HCT116 (cell line): ENCODE results near the gene OR2G3. TPM values are rescaled to one million over a fixed set of nuclear protein-coding genes. Genes with fewer than 3 reads are reported as not detected.

Experiments used
- ATAC-seq: fragments of 200-7000 bp; cut with Tn5 transposase; 2 replicates; pipeline ENCODE4 v1.9.1; 2020; ENCODE audit warnings: mild to moderate bottlenecking, moderate library complexity
- BruUV-seq: library from RNA; stranded (reverse); fragments of 400-500 nt; replicated peaks from 2 replicates; lab custom pipeline; 2021; lab: Mats Ljungman, UMichigan
- CTCF ChIA-PET: fragments of 300-600 bp; sonication (Branson Sonifier 250); formaldehyde crosslinking; loops from one replicate; lab custom pipeline; 2021; ENCODE audit warnings: antibody characterized with exemption; lab: Charles Lee
- POLR2A ChIA-PET: fragments of 300-600, 350-600 bp; sonication (Branson Sonifier 250); formaldehyde crosslinking; loops from one replicate; lab custom pipeline; 2021; ENCODE audit warnings: antibody characterized with exemption; lab: Charles Lee
- RAD21 ChIA-PET, 2 experiments: fragments of 300-600 bp; sonication (Branson Sonifier 250); formaldehyde crosslinking; loops; one replicate each; lab custom pipeline; 2023; ENCODE audit warnings: low total read pairs in 2 of 2; ENCODE audit not compliant: uncharacterized antibody in 2 of 2, unreplicated experiment in 2 of 2, low non-redundant PET in 1 of 2; lab: Charles Lee
- DNase-seq: peaks from one replicate; pipeline ENCODE4 v3.0.0-alpha.2; 2010; ENCODE audit warnings: low read depth, low spot score
- H2AFZ ChIP-seq: fragments of 200-600 bp; shearing (Covaris generic), sonication (generic); 2 replicates; pipeline ENCODE4 v1.6.1; 2017; ENCODE audit warnings: low read depth, mixed run types, mixed read lengths, antibody characterized with exemption, low read length; ENCODE audit not compliant: poor library complexity, severe bottlenecking
- H3K27ac ChIP-seq: 2 replicates; pipeline ENCODE4 v1.5.1; 2012; ENCODE audit warnings: low read depth, low read length
- H3K27me3 ChIP-seq: fragments of 200-600 bp; sonication (generic); 2 replicates; pipeline ENCODE4 v1.6.1; 2016; ENCODE audit warnings: mixed run types, low read length, mixed read lengths; ENCODE audit not compliant: insufficient read depth
- H3K36me3 ChIP-seq, 2 experiments: fragments of 200-500 bp in 1 of 2; fragments of 200-600 bp in 1 of 2; sonication (Bioruptor generic) in 1 of 2; sonication (generic) in 1 of 2; 2 replicates each; pipeline versions ENCODE4 v1.5.1 to v1.6.1; 2014 to 2016; ENCODE audit warnings: low read length in 2 of 2, inconsistent platforms in 1 of 2, mixed read lengths in 1 of 2, mixed run types in 1 of 2; ENCODE audit not compliant: insufficient read depth in 2 of 2, control insufficient read depth in 1 of 2
- H3K4me1 ChIP-seq, 2 experiments: fragments of 200-600 bp in 1 of 2; sonication (generic) in 1 of 2; 2 replicates each; pipeline versions ENCODE4 v1.5.1 to v1.6.1; 2012 to 2017; ENCODE audit warnings: low read length in 2 of 2, inconsistent platforms in 1 of 2, mild to moderate bottlenecking in 1 of 2, mixed read lengths in 1 of 2, mixed run types in 1 of 2, moderate library complexity in 1 of 2; ENCODE audit not compliant: insufficient read depth in 2 of 2, control insufficient read depth in 1 of 2
- H3K4me2 ChIP-seq: fragments of 200-600 bp; sonication (generic); 2 replicates; pipeline ENCODE4 v1.6.1; 2017; ENCODE audit warnings: mixed run types, low read length, mixed read lengths
- H3K4me3 ChIP-seq, 2 experiments: fragments of 200-600 bp in 1 of 2; sonication (generic) in 1 of 2; replicated peaks in 1 of 2; 2 replicates each; pipeline ENCODE4 v1.5.1; 2011 to 2016; ENCODE audit warnings: low read length in 2 of 2, control low read depth in 1 of 2, low read depth in 1 of 2, mild to moderate bottlenecking in 1 of 2, mixed read lengths in 1 of 2, mixed run types in 1 of 2
- H3K79me2 ChIP-seq: fragments of 200-600 bp; sonication (generic); 2 replicates; pipeline ENCODE4 v1.6.1; 2017; ENCODE audit warnings: mild to moderate bottlenecking, mixed run types, low read length, moderate library complexity, mixed read lengths; ENCODE audit not compliant: insufficient read depth
- H3K9ac ChIP-seq: fragments of 200-600 bp; sonication (generic); 2 replicates; pipeline ENCODE4 v1.6.1; 2016; ENCODE audit warnings: low read length, mixed read lengths
- H3K9me2 ChIP-seq: fragments of 200-600 bp; sonication (generic), shearing (Covaris generic); 2 replicates; pipeline ENCODE4 v1.6.1; 2017; ENCODE audit warnings: mixed run types, mild to moderate bottlenecking, moderate library complexity; ENCODE audit not compliant: insufficient read depth
- H3K9me3 ChIP-seq, 2 experiments: fragments of 200-500 bp in 1 of 2; fragments of 200-600 bp in 1 of 2; sonication (Bioruptor generic) in 1 of 2; sonication (generic) in 1 of 2; 2 replicates each; pipeline ENCODE4 v1.6.1; 2014 to 2017; ENCODE audit warnings: low read length in 2 of 2, mixed read lengths in 2 of 2, inconsistent platforms in 1 of 2, low read depth in 1 of 2, mild to moderate bottlenecking in 1 of 2, mixed run types in 1 of 2, moderate library complexity in 1 of 2; ENCODE audit not compliant: control insufficient read depth in 1 of 2, insufficient read depth in 1 of 2
- H4K20me1 ChIP-seq: fragments of 200-600 bp; sonication (generic), shearing (Covaris generic); 2 replicates; pipeline ENCODE4 v1.6.1; 2017; ENCODE audit warnings: mixed run types, mild to moderate bottlenecking, moderate library complexity; ENCODE audit not compliant: insufficient read depth
- CBX3 ChIP-seq: IDR thresholded peaks from 2 replicates; pipeline ENCODE4 v1.6.1; 2012; ENCODE audit warnings: low read depth
- CEBPB ChIP-seq: IDR thresholded peaks from 2 replicates; pipeline ENCODE4 v1.6.1; 2012; ENCODE audit warnings: low read depth
- EGR1 ChIP-seq: IDR thresholded peaks from 2 replicates; pipeline ENCODE4 v1.6.1; 2012; ENCODE audit warnings: low read depth
- ELF1 ChIP-seq: IDR thresholded peaks from 2 replicates; pipeline ENCODE4 v1.6.1; 2012; ENCODE audit warnings: low read depth, borderline replicate concordance
- EZH2 ChIP-seq: fragments of 200-600 bp; sonication (generic); IDR thresholded peaks from 2 replicates; pipeline ENCODE4 v1.6.1; 2017; ENCODE audit warnings: antibody characterized with exemption, mixed run types
- EZH2phosphoT487 ChIP-seq: fragments of 200-600 bp; IDR thresholded peaks from 2 replicates; pipeline ENCODE4 v1.6.1; 2018; ENCODE audit warnings: antibody characterized with exemption, borderline replicate concordance
- RAD21 ChIP-seq: IDR thresholded peaks from 2 replicates; pipeline ENCODE4 v1.6.1; 2012; ENCODE audit warnings: low read depth, mild to moderate bottlenecking
- SP1 ChIP-seq: IDR thresholded peaks from 2 replicates; pipeline ENCODE4 v1.6.1; 2012; ENCODE audit warnings: low read depth
- SRF ChIP-seq: IDR thresholded peaks from 2 replicates; pipeline ENCODE4 v1.6.1; 2012; ENCODE audit warnings: low read depth
- TCF7L2 ChIP-seq: IDR thresholded peaks from 2 replicates; pipeline ENCODE4 v1.7.0; 2011; ENCODE audit warnings: borderline replicate concordance, inconsistent platforms; ENCODE audit not compliant: insufficient read depth, insufficient read length; ENCODE audit errors: extremely low read depth
- ZFX ChIP-seq: fragments of 450-650 bp; IDR thresholded peaks from 2 replicates; pipeline ENCODE4 v1.6.1; 2017
- ZNF274 ChIP-seq: fragments of 200-500 bp; sonication (Bioruptor generic); IDR thresholded peaks from 2 replicates; pipeline ENCODE4 v1.6.1; 2014; ENCODE audit warnings: mild to moderate bottlenecking, low read depth, low read length, inconsistent platforms
- intact Hi-C: fragments of 100-400 bp; cut with micrococcal nuclease; formaldehyde crosslinking; loops from 2 replicates; pipeline ENCODE4 v1.10.0; 2022
- total RNA-seq: library from RNA; stranded (reverse); gene quantifications from one replicate; pipeline ENCODE4 v1.2.1, GENCODE V29; 2021; ENCODE audit not compliant: unreplicated experiment
- TF ChIP-seq, protein P1 (sequence below): IDR thresholded peaks from 2 replicates; pipeline ENCODE4 v1.6.1; 2012; ENCODE audit warnings: low read depth
- TF ChIP-seq, protein P2 (sequence below): IDR thresholded peaks from 2 replicates; pipeline ENCODE4 v1.6.1; 2012
- TF ChIP-seq, protein P3 (sequence below), 3 experiments: fragments of 200-600 bp in 1 of 3; sonication (generic) in 1 of 3; IDR thresholded peaks in 2 of 3; conservative IDR thresholded peaks in 1 of 3; 2 replicates each; pipeline ENCODE4 v1.5.1; 2012 to 2017; ENCODE audit warnings: low read depth in 2 of 3, low read length in 2 of 3, antibody characterized with exemption in 1 of 3, borderline replicate concordance in 1 of 3, control low read depth in 1 of 3, mild to moderate bottlenecking in 1 of 3, mixed read lengths in 1 of 3, mixed run types in 1 of 3, moderate library complexity in 1 of 3; ENCODE audit not compliant: insufficient read depth in 1 of 3

OR2G3 gene
- total RNA-seq, 1 experiment from 2014 or later = not detected

DNA sequence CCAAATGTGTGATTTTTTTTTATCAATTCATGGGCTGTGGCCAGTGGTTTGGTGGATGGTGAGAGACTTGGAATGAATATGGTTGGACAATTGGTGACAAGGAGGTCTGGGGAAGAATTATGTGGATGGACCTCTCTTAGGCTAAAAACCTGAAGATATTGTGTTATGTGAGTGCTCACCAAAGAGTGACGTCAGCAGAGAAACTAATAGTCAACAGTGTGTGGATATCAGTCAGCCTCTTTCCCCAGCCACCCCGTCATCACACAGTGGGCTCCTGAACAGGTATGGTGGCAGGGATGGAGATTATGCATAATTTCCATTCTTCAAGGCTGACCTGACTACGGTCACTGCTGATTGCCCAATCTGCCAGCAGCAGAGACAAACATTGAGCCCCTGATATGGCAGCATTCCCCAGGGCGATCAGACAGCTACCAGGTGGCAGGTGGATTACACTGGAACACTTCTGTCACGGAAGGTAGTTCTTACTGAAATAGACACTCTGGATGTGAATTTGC lies 26.4 kb upstream of the OR2G3 start:
- RAD21 ChIA-PET = no interaction called here
- Histone ChIP-seq H3K4me1 (no peaks in the 10 kb centered on the region), H3K9me2 (no peaks in the 10 kb centered on the region), H3K4me2 (no peak overlapping the region), H3K27me3 (no peaks in the 10 kb centered on the region), H3K9me3 (no peaks in the 10 kb centered on the region), H3K79me2 (no peaks in the 10 kb centered on the region), H3K27ac (no peak overlapping the region), H3K9ac (no peak overlapping the region), H4K20me1 (no peaks in the 10 kb centered on the region), H2AFZ (no peak overlapping the region), H3K36me3 (no peaks in the 10 kb centered on the region), H3K4me3 (no peak overlapping the region)
- ATAC-seq = no peak
- CTCF ChIA-PET = no interaction called here
- POLR2A ChIA-PET = no interaction called here
- intact Hi-C loops = loop anchor here (10.0 kb wide), 1 partner anchor 424 kb away; no protein-coding TSS in a partner anchor
- BruUV-seq = no TSS peak
- DNase-seq = no peak
- TF ChIP-seq TCF7L2 (no peak), EZH2 (no peak)

DNA sequence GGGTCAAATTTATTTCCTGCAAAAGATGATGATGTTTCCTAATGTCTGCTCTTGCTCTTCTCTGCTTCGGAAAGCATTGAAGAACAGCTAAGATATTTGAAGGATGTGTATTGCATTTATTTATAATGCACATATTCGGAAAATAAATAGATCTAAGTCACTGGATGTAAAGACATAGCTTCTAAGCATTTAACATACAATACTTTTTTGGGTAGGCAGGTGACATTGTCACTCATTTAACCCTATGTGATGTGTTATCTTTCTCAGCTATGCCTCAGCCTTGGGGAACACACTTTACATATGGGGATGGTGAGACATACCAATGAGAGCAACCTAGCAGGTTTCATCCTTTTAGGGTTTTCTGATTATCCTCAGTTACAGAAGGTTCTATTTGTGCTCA lies 17.3 kb upstream of the OR2G3 start, which contains the start of gene OR2G2:
TSS of gene OR2G2 (plus strand) at position 301 of the 400 bp plus-strand sequence. CDS start at position 301, 0 bp downstream.
- Histone ChIP-seq H3K4me3 (no peak within 1 kb of the TSS), H2AFZ (no peak within 1 kb of the TSS), H4K20me1 (no peaks in the 10 kb centered on the region), H3K9me3 (no peaks in the 10 kb centered on the region), H3K27ac (no peak within 1 kb of the TSS), H3K4me1 (no peaks in the 10 kb centered on the region), H3K4me2 (no peak within 1 kb of the TSS), H3K79me2 (no peaks in the 10 kb centered on the region), H3K36me3 (no peaks in the 10 kb centered on the region), H3K9ac (no peak within 1 kb of the TSS), H3K9me2 (no peaks in the 10 kb centered on the region), H3K27me3 (no peaks in the 10 kb centered on the region)
- DNase-seq = no peak
- intact Hi-C loops = no loop called here
- no TSS peak for BruUV-seq
- ChIA-PET CTCF (no interaction called here), RAD21 (no interaction called here), POLR2A (no interaction called here)
- ATAC-seq = no peak
- TF ChIP-seq, protein P1, sequence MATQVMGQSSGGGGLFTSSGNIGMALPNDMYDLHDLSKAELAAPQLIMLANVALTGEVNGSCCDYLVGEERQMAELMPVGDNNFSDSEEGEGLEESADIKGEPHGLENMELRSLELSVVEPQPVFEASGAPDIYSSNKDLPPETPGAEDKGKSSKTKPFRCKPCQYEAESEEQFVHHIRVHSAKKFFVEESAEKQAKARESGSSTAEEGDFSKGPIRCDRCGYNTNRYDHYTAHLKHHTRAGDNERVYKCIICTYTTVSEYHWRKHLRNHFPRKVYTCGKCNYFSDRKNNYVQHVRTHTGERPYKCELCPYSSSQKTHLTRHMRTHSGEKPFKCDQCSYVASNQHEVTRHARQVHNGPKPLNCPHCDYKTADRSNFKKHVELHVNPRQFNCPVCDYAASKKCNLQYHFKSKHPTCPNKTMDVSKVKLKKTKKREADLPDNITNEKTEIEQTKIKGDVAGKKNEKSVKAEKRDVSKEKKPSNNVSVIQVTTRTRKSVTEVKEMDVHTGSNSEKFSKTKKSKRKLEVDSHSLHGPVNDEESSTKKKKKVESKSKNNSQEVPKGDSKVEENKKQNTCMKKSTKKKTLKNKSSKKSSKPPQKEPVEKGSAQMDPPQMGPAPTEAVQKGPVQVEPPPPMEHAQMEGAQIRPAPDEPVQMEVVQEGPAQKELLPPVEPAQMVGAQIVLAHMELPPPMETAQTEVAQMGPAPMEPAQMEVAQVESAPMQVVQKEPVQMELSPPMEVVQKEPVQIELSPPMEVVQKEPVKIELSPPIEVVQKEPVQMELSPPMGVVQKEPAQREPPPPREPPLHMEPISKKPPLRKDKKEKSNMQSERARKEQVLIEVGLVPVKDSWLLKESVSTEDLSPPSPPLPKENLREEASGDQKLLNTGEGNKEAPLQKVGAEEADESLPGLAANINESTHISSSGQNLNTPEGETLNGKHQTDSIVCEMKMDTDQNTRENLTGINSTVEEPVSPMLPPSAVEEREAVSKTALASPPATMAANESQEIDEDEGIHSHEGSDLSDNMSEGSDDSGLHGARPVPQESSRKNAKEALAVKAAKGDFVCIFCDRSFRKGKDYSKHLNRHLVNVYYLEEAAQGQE = no peak
- TF ChIP-seq, protein P2, sequence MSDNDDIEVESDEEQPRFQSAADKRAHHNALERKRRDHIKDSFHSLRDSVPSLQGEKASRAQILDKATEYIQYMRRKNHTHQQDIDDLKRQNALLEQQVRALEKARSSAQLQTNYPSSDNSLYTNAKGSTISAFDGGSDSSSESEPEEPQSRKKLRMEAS = no peak
- no peak for TF ChIP-seq TCF7L2
- no peak for TF ChIP-seq EZH2
- no peak for TF ChIP-seq CEBPB
- no peak for TF ChIP-seq ELF1
- TF ChIP-seq, protein P3, sequence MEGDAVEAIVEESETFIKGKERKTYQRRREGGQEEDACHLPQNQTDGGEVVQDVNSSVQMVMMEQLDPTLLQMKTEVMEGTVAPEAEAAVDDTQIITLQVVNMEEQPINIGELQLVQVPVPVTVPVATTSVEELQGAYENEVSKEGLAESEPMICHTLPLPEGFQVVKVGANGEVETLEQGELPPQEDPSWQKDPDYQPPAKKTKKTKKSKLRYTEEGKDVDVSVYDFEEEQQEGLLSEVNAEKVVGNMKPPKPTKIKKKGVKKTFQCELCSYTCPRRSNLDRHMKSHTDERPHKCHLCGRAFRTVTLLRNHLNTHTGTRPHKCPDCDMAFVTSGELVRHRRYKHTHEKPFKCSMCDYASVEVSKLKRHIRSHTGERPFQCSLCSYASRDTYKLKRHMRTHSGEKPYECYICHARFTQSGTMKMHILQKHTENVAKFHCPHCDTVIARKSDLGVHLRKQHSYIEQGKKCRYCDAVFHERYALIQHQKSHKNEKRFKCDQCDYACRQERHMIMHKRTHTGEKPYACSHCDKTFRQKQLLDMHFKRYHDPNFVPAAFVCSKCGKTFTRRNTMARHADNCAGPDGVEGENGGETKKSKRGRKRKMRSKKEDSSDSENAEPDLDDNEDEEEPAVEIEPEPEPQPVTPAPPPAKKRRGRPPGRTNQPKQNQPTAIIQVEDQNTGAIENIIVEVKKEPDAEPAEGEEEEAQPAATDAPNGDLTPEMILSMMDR (IDR thresholded peaks at IDR 0.05 in 2 of 3, conservative IDR thresholded peaks at IDR 0.05 in 1 of 3; ENCODE audit: borderline replicate concordance in 1 of 3, insufficient read depth in 1 of 3, low read depth in 2 of 3, low read length in 2 of 3) = no peak
- no peak for TF ChIP-seq SRF
- no peak for TF ChIP-seq ZFX
- TF ChIP-seq RAD21 = no peak
- TF ChIP-seq CBX3 = no peak
- no peak for TF ChIP-seq EZH2phosphoT487
- no peak for TF ChIP-seq SP1
- no peak for TF ChIP-seq ZNF274
- no peak for TF ChIP-seq EGR1
